OCI-LY7 (cell line): ENCODE measurements around the gene NRG2. TPM values are rescaled to one million over a fixed set of nuclear protein-coding genes. Genes with fewer than 3 reads are reported as not detected.
A peak's percentile ranks its signal among the peaks of the same experiment; 100 is the strongest.

Experiments
- BruUV-seq: library from RNA; stranded (reverse); fragments of 400-500 nt; replicated peaks from 2 replicates; lab custom pipeline; 2021; lab: Mats Ljungman, UMichigan
- CTCF ChIA-PET: fragments of 300-600 bp; sonication (Branson Sonifier 250); formaldehyde crosslinking; loops from one replicate; lab custom pipeline; 2022; ENCODE audit warnings: antibody characterized with exemption; ENCODE audit not compliant: unreplicated experiment; lab: Charles Lee
- POLR2A ChIA-PET: fragments of 300-600 bp; sonication (Branson Sonifier 250); formaldehyde crosslinking; loops from one replicate; lab custom pipeline; 2022; ENCODE audit warnings: antibody characterized with exemption; lab: Charles Lee
- DNase-seq: peaks from one replicate; pipeline ENCODE4 v3.0.0-alpha.2; 2015; ENCODE audit warnings: low spot score
- H2AFZ ChIP-seq: fragments of 200-600 bp; sonication (generic), shearing (Covaris generic); 2 replicates; pipeline ENCODE4 v1.6.1; 2014; ENCODE audit warnings: mild to moderate bottlenecking, antibody characterized with exemption, low read length, moderate library complexity
- H3K27ac ChIP-seq: fragments of 200-600 bp; sonication (generic); 2 replicates; pipeline ENCODE4 v1.5.1; 2014; ENCODE audit warnings: mixed run types, low read depth, mild to moderate bottlenecking, moderate library complexity, low read length, inconsistent platforms; ENCODE audit not compliant: poor library complexity, severe bottlenecking
- H3K36me3 ChIP-seq: fragments of 200-600 bp; sonication (generic); 2 replicates; pipeline ENCODE4 v1.6.1; 2014; ENCODE audit warnings: mild to moderate bottlenecking, antibody characterized with exemption, low read length, moderate library complexity, mixed read lengths; ENCODE audit not compliant: insufficient read depth
- H3K4me1 ChIP-seq: fragments of 200-600 bp; sonication (generic); 2 replicates; pipeline ENCODE4 v1.5.1; 2014; ENCODE audit warnings: mild to moderate bottlenecking, low read length; ENCODE audit not compliant: insufficient read depth, poor library complexity, severe bottlenecking
- H3K4me2 ChIP-seq: fragments of 200-600 bp; sonication (generic); 2 replicates; pipeline ENCODE4 v1.6.1; 2014; ENCODE audit warnings: mild to moderate bottlenecking, low read length
- H3K4me3 ChIP-seq: fragments of 200-600 bp; sonication (generic); 2 replicates; pipeline ENCODE4 v1.5.1; 2014; ENCODE audit warnings: mild to moderate bottlenecking, low read depth, low read length; ENCODE audit not compliant: poor library complexity, severe bottlenecking
- H3K79me2 ChIP-seq: fragments of 200-600 bp; sonication (generic); 2 replicates; pipeline ENCODE4 v1.6.1; 2016; ENCODE audit warnings: low read depth, mild to moderate bottlenecking, low read length, moderate library complexity, mixed read lengths; ENCODE audit not compliant: insufficient read depth
- H3K9me2 ChIP-seq: fragments of 200-600 bp; sonication (generic); 2 replicates; pipeline ENCODE4 v1.6.1; 2016; ENCODE audit warnings: mild to moderate bottlenecking, low read length, mixed read lengths; ENCODE audit not compliant: insufficient read depth
- H3K9me3 ChIP-seq: fragments of 200-600 bp; sonication (generic); 2 replicates; pipeline ENCODE4 v1.6.1; 2014; ENCODE audit warnings: mild to moderate bottlenecking, mixed run types, low read length, mixed read lengths
- H4K20me1 ChIP-seq: fragments of 200-600 bp; sonication (generic); 2 replicates; pipeline ENCODE4 v1.6.1; 2014; ENCODE audit warnings: mild to moderate bottlenecking, antibody characterized with exemption, low read length, moderate library complexity, mixed read lengths; ENCODE audit not compliant: insufficient read depth
- EZH2phosphoT487 ChIP-seq: fragments of 200-600 bp; sonication (generic); IDR thresholded peaks from 2 replicates; pipeline ENCODE4 v1.6.1; 2018; ENCODE audit warnings: low read depth, borderline replicate concordance, mild to moderate bottlenecking, mixed run types, antibody characterized with exemption, low read length, moderate library complexity, mixed read lengths
- intact Hi-C: fragments of 100-400 bp; cut with micrococcal nuclease; formaldehyde crosslinking; loops from one replicate; pipeline ENCODE4 v1.10.0; 2022; ENCODE audit not compliant: unreplicated experiment
- total RNA-seq, 2 experiments: library from RNA; depleted of rRNA in 1 of 2; stranded (reverse); fragments of >200 nt in 1 of 2; shearing (Covaris generic) in 1 of 2; gene quantifications; 2 replicates each; pipeline ENCODE4 v1.2.3, GENCODE V29; 2014 to 2022
- TF ChIP-seq, protein P1 (sequence below): fragments of 200-600 bp; sonication (generic); conservative IDR thresholded peaks from 2 replicates; pipeline ENCODE4 v1.5.1; 2014; ENCODE audit warnings: mild to moderate bottlenecking, antibody characterized with exemption, low read length, moderate library complexity, mixed read lengths

NRG2 gene
- total RNA-seq, 2 experiments from 2014 or later = 1.7 TPM; not detected in 1

DNA sequence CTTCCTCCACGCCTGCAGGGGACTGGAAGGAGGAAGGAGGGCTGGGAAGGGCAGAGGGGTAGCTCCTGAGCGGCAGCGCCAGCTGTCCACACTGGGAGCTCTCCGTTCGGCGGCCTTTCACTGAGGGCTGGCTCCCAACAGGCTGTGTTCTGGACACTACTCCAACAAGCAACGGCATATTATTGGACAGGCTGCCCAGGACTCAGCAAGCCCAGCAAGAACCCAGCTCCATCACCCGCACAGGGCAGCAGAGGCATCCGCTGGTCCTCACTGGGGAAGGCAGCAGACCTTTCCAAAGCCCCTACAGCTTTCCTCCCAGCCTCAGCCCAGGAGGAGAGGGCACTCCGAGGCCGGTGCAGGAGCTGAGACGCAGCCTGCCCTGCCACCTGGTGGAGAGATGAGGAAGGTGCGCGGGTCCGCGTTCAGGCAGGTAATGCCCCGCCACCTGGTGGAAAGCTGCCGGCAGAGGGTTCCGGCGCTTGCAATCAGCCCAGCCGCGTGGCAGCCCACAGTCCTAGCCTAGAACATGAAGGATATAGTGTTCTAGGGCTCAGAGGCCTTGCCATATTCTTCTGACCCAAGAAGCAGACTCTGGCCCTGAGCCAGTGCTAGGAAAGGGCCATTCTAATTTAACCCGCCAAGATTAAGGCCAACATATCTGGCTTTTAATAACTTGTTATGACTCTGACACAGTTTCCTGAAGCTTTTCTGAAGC is 74.4 kb downstream of the NRG2 start:
- CTCF ChIA-PET = interaction anchor here (0.6 to 2.6 kb wide), 6 partner anchors 12 to 190 kb away, joined by 3 to 13 read pairs (median 3); no protein-coding TSS in a partner anchor
- Histone ChIP-seq H3K9me3 (no peaks in the 10 kb centered on the region), H2AFZ (no peak overlapping the region), H3K4me2 (no peak overlapping the region), H3K4me1 (no peaks in the 10 kb centered on the region), H3K36me3 (no peaks in the 10 kb centered on the region), H3K9me2 (no peaks in the 10 kb centered on the region), H3K79me2 (no peaks in the 10 kb centered on the region), H3K4me3 (no peak overlapping the region), H4K20me1 (no peaks in the 10 kb centered on the region), H3K27ac (no peak overlapping the region)
- intact Hi-C loops = loop anchor here (2.0 to 5.0 kb wide), 2 partner anchors 182 to 189 kb away; no protein-coding TSS in a partner anchor
- BruUV-seq = no TSS peak
- peak; percentile 78 for DNase-seq
- POLR2A ChIA-PET = interaction anchor here (0.5 to 0.7 kb wide), 3 partner anchors 33 to 206 kb away, joined by 4 to 9 read pairs (median 5); no protein-coding TSS in a partner anchor
- TF ChIP-seq EZH2phosphoT487 = no peak
- TF ChIP-seq, protein P1, sequence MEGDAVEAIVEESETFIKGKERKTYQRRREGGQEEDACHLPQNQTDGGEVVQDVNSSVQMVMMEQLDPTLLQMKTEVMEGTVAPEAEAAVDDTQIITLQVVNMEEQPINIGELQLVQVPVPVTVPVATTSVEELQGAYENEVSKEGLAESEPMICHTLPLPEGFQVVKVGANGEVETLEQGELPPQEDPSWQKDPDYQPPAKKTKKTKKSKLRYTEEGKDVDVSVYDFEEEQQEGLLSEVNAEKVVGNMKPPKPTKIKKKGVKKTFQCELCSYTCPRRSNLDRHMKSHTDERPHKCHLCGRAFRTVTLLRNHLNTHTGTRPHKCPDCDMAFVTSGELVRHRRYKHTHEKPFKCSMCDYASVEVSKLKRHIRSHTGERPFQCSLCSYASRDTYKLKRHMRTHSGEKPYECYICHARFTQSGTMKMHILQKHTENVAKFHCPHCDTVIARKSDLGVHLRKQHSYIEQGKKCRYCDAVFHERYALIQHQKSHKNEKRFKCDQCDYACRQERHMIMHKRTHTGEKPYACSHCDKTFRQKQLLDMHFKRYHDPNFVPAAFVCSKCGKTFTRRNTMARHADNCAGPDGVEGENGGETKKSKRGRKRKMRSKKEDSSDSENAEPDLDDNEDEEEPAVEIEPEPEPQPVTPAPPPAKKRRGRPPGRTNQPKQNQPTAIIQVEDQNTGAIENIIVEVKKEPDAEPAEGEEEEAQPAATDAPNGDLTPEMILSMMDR = peak; percentile 98

DNA sequence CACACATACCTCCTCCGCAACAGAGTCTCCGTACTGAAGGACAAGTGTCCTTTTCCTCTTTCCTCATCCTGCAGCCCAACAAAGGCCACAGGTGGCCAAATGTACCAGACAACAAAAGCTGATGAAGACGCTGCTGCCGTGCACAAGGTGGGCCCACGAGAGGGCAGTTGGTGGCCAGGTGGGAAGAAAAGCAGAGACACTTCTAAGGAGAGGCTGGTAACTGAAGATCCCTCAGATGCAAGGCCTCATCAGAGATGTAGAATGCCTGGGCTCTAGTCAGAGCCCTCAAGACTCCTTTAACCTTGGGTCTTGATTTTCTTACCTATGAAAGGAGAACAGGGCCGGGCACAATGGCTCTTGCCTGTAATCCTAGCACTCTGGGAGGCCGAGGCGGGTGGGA is 75.7 kb downstream of the NRG2 start:
- Histone ChIP-seq H2AFZ (no peak overlapping the region), H3K4me2 (no peak overlapping the region), H3K4me1 (no peaks in the 10 kb centered on the region)

More for the DNA sequence above, 75.7 kb downstream of the NRG2 start:
- TF ChIP-seq, protein P1 = no peak
- no peak for TF ChIP-seq EZH2phosphoT487
- BruUV-seq = no TSS peak
- H3K79me2 ChIP-seq = no peaks in the 10 kb centered on the region
- H3K36me3 ChIP-seq = no peaks in the 10 kb centered on the region
- intact Hi-C loops = loop anchor here (5.0 kb wide), 1 partner anchor 190 kb away; no protein-coding TSS in a partner anchor
- no peak for DNase-seq
- POLR2A ChIA-PET = no interaction called here
- no peaks in the 10 kb centered on the region for H3K9me3 ChIP-seq
- no peaks in the 10 kb centered on the region for H4K20me1 ChIP-seq
- no peaks in the 10 kb centered on the region for H3K9me2 ChIP-seq
- no peak overlapping the region for H3K4me3 ChIP-seq
- no peak overlapping the region for H3K27ac ChIP-seq
- CTCF ChIA-PET = interaction anchor here (1.2 to 2.6 kb wide), 2 partner anchors 180 to 181 kb away, joined by 3 to 13 read pairs; no protein-coding TSS in a partner anchor
